Epithelial cell of proximal tubule (primary cell): Measurements from ENCODE around the gene ARL2BP. TPM values are rescaled to one million over a fixed set of nuclear protein-coding genes. Genes with fewer than 3 reads are reported as not detected.

Experiments used
- DNase-seq: peaks from one replicate; pipeline ENCODE4 v3.0.0-alpha.2; 2011; ENCODE audit warnings: low read depth
- H3K4me3 ChIP-seq: 2 replicates; pipeline ENCODE4 v1.5.1; 2011; ENCODE audit warnings: low read depth, mild to moderate bottlenecking, low read length
- total RNA-seq: library from RNA; depleted of rRNA; stranded (reverse); fragments of >200 nt; gene quantifications from 2 replicates; pipeline ENCODE4 v1.2.3, GENCODE V29; 2015
- TF ChIP-seq, protein P1 (sequence below): conservative IDR thresholded peaks from 2 replicates; pipeline ENCODE4 v1.5.1; 2012; ENCODE audit warnings: low read depth, mild to moderate bottlenecking, low read length

The ARL2BP gene
- total RNA-seq, 1 donor from 2014 or later: 44.6 TPM

DNA sequence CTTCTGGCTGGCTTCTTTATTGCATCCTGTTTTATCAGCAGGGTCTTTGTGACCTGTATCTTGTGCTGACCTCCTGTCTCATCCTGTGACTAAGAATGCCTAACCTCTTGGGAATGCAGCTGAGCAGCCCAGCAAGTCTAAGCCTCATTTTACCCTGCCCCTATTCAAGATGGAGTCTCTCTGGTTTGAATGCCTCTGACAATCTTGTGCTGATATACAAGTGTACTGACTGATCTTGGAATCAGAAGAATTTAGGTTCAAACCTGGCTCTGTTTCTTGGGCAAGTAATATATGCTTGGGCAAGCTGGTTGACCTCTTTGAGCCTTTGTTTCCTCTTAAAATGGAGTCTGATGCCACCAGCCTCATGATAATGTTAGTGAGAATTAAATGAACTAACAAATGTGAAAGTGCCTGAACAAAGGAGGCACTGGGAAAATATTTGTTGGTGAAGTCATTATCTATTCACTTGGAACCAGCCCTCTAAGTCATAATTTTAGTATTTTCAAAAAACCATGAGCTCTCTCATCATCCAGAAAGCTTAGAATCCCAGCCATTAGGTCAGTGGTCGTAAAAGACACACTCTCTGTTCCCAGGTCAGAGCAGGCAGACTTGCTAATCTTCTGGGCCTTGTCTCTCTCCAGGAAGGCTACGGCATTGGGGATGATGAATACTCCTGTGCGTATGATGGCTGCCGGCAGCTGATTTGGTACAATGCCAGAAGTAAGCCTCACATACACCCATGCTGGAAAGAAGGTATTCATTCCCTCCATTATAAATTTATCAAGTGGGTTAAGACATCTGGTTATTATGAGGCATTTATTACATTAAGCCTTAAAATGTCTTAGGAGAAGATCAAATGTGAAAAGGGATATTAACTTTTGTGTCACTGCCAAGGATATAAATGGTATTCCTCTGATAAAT lies 18.1 kb upstream of the ARL2BP start:
- H3K4me3 ChIP-seq: no peak overlapping the region
- no peak for DNase-seq
- TF ChIP-seq, protein P1, sequence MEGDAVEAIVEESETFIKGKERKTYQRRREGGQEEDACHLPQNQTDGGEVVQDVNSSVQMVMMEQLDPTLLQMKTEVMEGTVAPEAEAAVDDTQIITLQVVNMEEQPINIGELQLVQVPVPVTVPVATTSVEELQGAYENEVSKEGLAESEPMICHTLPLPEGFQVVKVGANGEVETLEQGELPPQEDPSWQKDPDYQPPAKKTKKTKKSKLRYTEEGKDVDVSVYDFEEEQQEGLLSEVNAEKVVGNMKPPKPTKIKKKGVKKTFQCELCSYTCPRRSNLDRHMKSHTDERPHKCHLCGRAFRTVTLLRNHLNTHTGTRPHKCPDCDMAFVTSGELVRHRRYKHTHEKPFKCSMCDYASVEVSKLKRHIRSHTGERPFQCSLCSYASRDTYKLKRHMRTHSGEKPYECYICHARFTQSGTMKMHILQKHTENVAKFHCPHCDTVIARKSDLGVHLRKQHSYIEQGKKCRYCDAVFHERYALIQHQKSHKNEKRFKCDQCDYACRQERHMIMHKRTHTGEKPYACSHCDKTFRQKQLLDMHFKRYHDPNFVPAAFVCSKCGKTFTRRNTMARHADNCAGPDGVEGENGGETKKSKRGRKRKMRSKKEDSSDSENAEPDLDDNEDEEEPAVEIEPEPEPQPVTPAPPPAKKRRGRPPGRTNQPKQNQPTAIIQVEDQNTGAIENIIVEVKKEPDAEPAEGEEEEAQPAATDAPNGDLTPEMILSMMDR: no peak

- H3K4me3 ChIP-seq: no peak overlapping the region
- no peak for DNase-seq
- TF ChIP-seq, protein P1: no peak
These were observed 16.0 kb upstream of the ARL2BP start for GRCh38 chr16:57229079-57229478.

GRCh38 chr16:57231821-57232350 lies 13.2 kb upstream of the ARL2BP start:
- DNase-seq: no peak
- TF ChIP-seq, protein P1: no peak
- no peak overlapping the region for H3K4me3 ChIP-seq

GRCh38 chr16:57233944-57234706 lies 10.9 kb upstream of the ARL2BP start:
- TF ChIP-seq, protein P1: no peak
- no peak for DNase-seq
- H3K4me3 ChIP-seq: no peak overlapping the region

- TF ChIP-seq, protein P1: no peak
- DNase-seq: no peak
- no peak overlapping the region for H3K4me3 ChIP-seq
These were observed 10.4 kb upstream of the ARL2BP start for GRCh38 chr16:57234707-57235092.

- no peak for DNase-seq
- TF ChIP-seq, protein P1: no peak
- no peak overlapping the region for H3K4me3 ChIP-seq
These were observed 9.7 kb upstream of the ARL2BP start for GRCh38 chr16:57235128-57236021.
